HEK293 (cell line): Measurements from ENCODE around the gene MSANTD1.

ENCODE experiments used
- BCL11A ChIP-seq: fragments of 450-650 bp; formaldehyde crosslinking; IDR thresholded peaks from 2 replicates; pipeline ENCODE4 v1.5.1; 2016; ENCODE audit warnings: low read depth, missing biosample characterization, missing genetic modification characterization
- CTCF ChIP-seq: fragments of 450-650 bp; formaldehyde crosslinking; IDR thresholded peaks from 2 replicates; pipeline ENCODE4 v1.5.1; 2016; ENCODE audit warnings: missing biosample characterization, missing genetic modification characterization
- GFI1B ChIP-seq: fragments of 450-650 bp; formaldehyde crosslinking; IDR thresholded peaks from 2 replicates; pipeline ENCODE4 v1.5.1; 2016; ENCODE audit warnings: missing biosample characterization, missing genetic modification characterization
- ZBTB6 ChIP-seq: fragments of 450-650 bp; formaldehyde crosslinking; IDR thresholded peaks from 2 replicates; pipeline ENCODE4 v1.5.1; 2017; ENCODE audit warnings: missing biosample characterization, missing genetic modification characterization
- ZNF169 ChIP-seq: fragments of 450-650 bp; formaldehyde crosslinking; IDR thresholded peaks from 2 replicates; pipeline ENCODE4 v1.5.1; 2016; ENCODE audit warnings: missing biosample characterization, missing genetic modification characterization
- ZNF2 ChIP-seq: fragments of 450-650 bp; formaldehyde crosslinking; IDR thresholded peaks from 2 replicates; pipeline ENCODE4 v1.5.1; 2016; ENCODE audit warnings: missing biosample characterization, missing genetic modification characterization
- ZNF266 ChIP-seq: fragments of 450-650 bp; formaldehyde crosslinking; IDR thresholded peaks from 2 replicates; pipeline ENCODE4 v1.5.1; 2016; ENCODE audit warnings: missing biosample characterization, missing genetic modification characterization, low read depth
- ZNF416 ChIP-seq: fragments of 450-650 bp; formaldehyde crosslinking; IDR thresholded peaks from 2 replicates; pipeline ENCODE4 v1.5.1; 2016; ENCODE audit warnings: missing biosample characterization, missing genetic modification characterization
- ZNF518A ChIP-seq: fragments of 450-650 bp; formaldehyde crosslinking; conservative IDR thresholded peaks from 2 replicates; pipeline ENCODE4 v1.5.1; 2016; ENCODE audit warnings: low read depth, missing biosample characterization, missing genetic modification characterization
- ZNF843 ChIP-seq: fragments of 450-650 bp; formaldehyde crosslinking; IDR thresholded peaks from 2 replicates; pipeline ENCODE4 v1.5.1; 2016; ENCODE audit warnings: missing biosample characterization, missing genetic modification characterization
- ZSCAN30 ChIP-seq: fragments of 450-650 bp; IDR thresholded peaks from 2 replicates; pipeline ENCODE4 v1.5.1; 2018; ENCODE audit warnings: missing biosample characterization, mild to moderate bottlenecking, missing genetic modification characterization, moderate library complexity

- TF ChIP-seq ZNF2 (no peak), ZNF169 (tag by site-specific recombination) (no peak), ZBTB6 (no peak), ZSCAN30 (tag by site-specific recombination) (no peak), BCL11A (no peak), ZNF518A (tag by site-specific recombination) (no peak), ZNF266 (tag by site-specific recombination) (no peak), ZNF416 (tag by site-specific recombination) (no peak), GFI1B (tag by site-specific recombination) (no peak), CTCF (tag by site-specific recombination) (no peak), ZNF843 (tag by site-specific recombination) (no peak)
Observed at GRCh38 chr4:3284734-3285557, 36.0 kb downstream of the MSANTD1 start.
